ENCODE measurements around the gene UGT2B17. TPM values are rescaled to one million over a fixed set of nuclear protein-coding genes. Genes with fewer than 3 reads are reported as not detected.

The UGT2B17 gene
- total RNA-seq, 1 donor from 2014 or later = not detected

DNA sequence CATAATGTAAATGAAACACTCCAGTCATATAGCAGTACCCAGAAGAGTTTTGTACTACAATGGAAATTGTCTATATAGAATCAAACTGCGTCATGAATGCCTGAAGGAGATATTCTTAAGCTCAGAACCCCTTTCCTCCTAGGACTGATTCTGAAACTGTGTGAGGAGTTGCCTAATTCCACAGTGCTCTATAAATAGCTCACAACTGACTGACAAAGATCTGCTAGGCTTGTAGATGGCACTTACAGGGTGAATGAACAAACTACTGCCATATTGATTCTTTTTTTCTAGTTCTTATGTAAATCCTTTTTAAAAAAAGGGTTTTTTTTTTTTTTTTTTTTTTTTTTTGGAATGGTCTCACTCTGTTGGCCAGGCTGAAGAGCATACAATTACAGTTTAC is 30.1 kb upstream of the UGT2B17 start:
- Mint-ChIP-seq H3K4me1 (ENCODE audit: unreplicated experiment) (no peaks in the 10 kb centered on the region), H3K27ac (ENCODE audit: unreplicated experiment) (no peak overlapping the region), H3K9me3 (ENCODE audit: unreplicated experiment) (no peaks in the 10 kb centered on the region), H3K4me3 (ENCODE audit: unreplicated experiment) (no peak overlapping the region), H3K27me3 (ENCODE audit: unreplicated experiment) (peaks cover 1% of the 10 kb centered on the region), H3K36me3 (ENCODE audit: low read depth, unreplicated experiment) (no peaks in the 10 kb centered on the region)
- no peak for DNase-seq (ENCODE audit: low spot score)
- TF ChIP-seq, protein P1, sequence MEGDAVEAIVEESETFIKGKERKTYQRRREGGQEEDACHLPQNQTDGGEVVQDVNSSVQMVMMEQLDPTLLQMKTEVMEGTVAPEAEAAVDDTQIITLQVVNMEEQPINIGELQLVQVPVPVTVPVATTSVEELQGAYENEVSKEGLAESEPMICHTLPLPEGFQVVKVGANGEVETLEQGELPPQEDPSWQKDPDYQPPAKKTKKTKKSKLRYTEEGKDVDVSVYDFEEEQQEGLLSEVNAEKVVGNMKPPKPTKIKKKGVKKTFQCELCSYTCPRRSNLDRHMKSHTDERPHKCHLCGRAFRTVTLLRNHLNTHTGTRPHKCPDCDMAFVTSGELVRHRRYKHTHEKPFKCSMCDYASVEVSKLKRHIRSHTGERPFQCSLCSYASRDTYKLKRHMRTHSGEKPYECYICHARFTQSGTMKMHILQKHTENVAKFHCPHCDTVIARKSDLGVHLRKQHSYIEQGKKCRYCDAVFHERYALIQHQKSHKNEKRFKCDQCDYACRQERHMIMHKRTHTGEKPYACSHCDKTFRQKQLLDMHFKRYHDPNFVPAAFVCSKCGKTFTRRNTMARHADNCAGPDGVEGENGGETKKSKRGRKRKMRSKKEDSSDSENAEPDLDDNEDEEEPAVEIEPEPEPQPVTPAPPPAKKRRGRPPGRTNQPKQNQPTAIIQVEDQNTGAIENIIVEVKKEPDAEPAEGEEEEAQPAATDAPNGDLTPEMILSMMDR (IDR thresholded peaks at IDR 0.05; ENCODE audit: unreplicated experiment) = no peak

- H3K9me3 Mint-ChIP-seq (ENCODE audit: unreplicated experiment) = no peaks in the 10 kb centered on the region
- no peaks in the 10 kb centered on the region for H3K36me3 Mint-ChIP-seq (ENCODE audit: low read depth, unreplicated experiment)
- no peaks in the 10 kb centered on the region for H3K27me3 Mint-ChIP-seq (ENCODE audit: unreplicated experiment)
- H3K4me1 Mint-ChIP-seq (ENCODE audit: unreplicated experiment) = no peaks in the 10 kb centered on the region
- no peak overlapping the region for H3K4me3 Mint-ChIP-seq (ENCODE audit: unreplicated experiment)
- no peak overlapping the region for H3K27ac Mint-ChIP-seq (ENCODE audit: unreplicated experiment)
- TF ChIP-seq, protein P1 (IDR thresholded peaks at IDR 0.05; ENCODE audit: unreplicated experiment) = no peak
- DNase-seq (ENCODE audit: low spot score) = no peak
Measured at GRCh38 chr4:68599150-68599549, 23.0 kb upstream of the UGT2B17 start.

DNA sequence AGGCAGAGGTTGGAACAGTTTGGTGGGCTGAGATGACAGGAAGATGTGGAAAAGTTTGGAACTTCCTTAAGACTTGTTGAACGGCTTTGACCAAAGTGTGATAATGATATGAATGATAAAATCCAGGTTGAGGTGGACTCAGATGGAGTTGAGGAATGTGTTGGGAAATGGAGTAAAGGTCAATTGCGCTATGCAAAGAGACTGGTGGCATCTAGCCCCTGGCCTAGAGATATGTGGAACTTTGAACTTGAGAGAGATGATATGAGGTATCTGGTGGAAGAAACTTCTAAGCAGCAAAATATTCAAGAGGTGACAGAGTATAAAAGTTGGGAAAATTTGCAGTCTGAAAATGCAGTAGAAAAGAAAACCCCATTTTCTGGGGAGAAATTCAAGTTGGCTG is 21.4 kb upstream of the UGT2B17 start:
- TF ChIP-seq, protein P1 (IDR thresholded peaks at IDR 0.05; ENCODE audit: unreplicated experiment) = no peak
- H3K36me3 Mint-ChIP-seq (ENCODE audit: low read depth, unreplicated experiment) = no peaks in the 10 kb centered on the region
- no peaks in the 10 kb centered on the region for H3K27me3 Mint-ChIP-seq (ENCODE audit: unreplicated experiment)
- H3K9me3 Mint-ChIP-seq (ENCODE audit: unreplicated experiment) = no peaks in the 10 kb centered on the region
- H3K4me3 Mint-ChIP-seq (ENCODE audit: unreplicated experiment) = no peak overlapping the region
- H3K27ac Mint-ChIP-seq (ENCODE audit: unreplicated experiment) = no peak overlapping the region
- DNase-seq (ENCODE audit: low spot score) = no peak
- H3K4me1 Mint-ChIP-seq (ENCODE audit: unreplicated experiment) = no peaks in the 10 kb centered on the region

- TF ChIP-seq, protein P1 (IDR thresholded peaks at IDR 0.05; ENCODE audit: unreplicated experiment) = no peak
- Mint-ChIP-seq H3K4me1 (ENCODE audit: unreplicated experiment) (no peaks in the 10 kb centered on the region), H3K27me3 (ENCODE audit: unreplicated experiment) (no peaks in the 10 kb centered on the region), H3K36me3 (ENCODE audit: low read depth, unreplicated experiment) (no peaks in the 10 kb centered on the region), H3K9me3 (ENCODE audit: unreplicated experiment) (no peaks in the 10 kb centered on the region), H3K4me3 (ENCODE audit: unreplicated experiment) (no peak overlapping the region), H3K27ac (ENCODE audit: unreplicated experiment) (no peak overlapping the region)
- DNase-seq (ENCODE audit: low spot score) = no peak
Measured at GRCh38 chr4:68594678-68595077, 18.6 kb upstream of the UGT2B17 start.

- Mint-ChIP-seq H3K9me3 (ENCODE audit: unreplicated experiment) (no peaks in the 10 kb centered on the region), H3K27me3 (ENCODE audit: unreplicated experiment) (no peaks in the 10 kb centered on the region), H3K36me3 (ENCODE audit: low read depth, unreplicated experiment) (no peaks in the 10 kb centered on the region), H3K27ac (ENCODE audit: unreplicated experiment) (no peak overlapping the region), H3K4me3 (ENCODE audit: unreplicated experiment) (no peak overlapping the region), H3K4me1 (ENCODE audit: unreplicated experiment) (no peaks in the 10 kb centered on the region)
- TF ChIP-seq, protein P1 (IDR thresholded peaks at IDR 0.05; ENCODE audit: unreplicated experiment) = no peak
- no peak for DNase-seq (ENCODE audit: low spot score)
Measured at GRCh38 chr4:68593112-68593511, 17.0 kb upstream of the UGT2B17 start.

Data from endothelial cell (in vitro differentiated cells).